DMS53 (cell line): ENCODE measurements around the gene SNRNP40.

Source experiments
- DNase-seq: peaks from one replicate; lab custom pipeline; 2025; lab: John Stamatoyannopoulos, UW

The SNRNP40 gene

GRCh38 chr1:31296486-31297276 lies at the start of gene SNRNP40, which contains the start of gene ZCCHC17:
Gene SNRNP40, minus strand, starts transcription at chr1:31296788. Its CDS starts 37 bp downstream, at chr1:31296751.
Gene ZCCHC17, plus strand, starts transcription at chr1:31297032. Its CDS starts 13,067 bp downstream, at chr1:31310099.
- peak; percentile 99 for DNase-seq

- DNase-seq: no peak
Observed at GRCh38 chr1:31345635-31346034, 49.0 kb upstream of the SNRNP40 start.

DNA sequence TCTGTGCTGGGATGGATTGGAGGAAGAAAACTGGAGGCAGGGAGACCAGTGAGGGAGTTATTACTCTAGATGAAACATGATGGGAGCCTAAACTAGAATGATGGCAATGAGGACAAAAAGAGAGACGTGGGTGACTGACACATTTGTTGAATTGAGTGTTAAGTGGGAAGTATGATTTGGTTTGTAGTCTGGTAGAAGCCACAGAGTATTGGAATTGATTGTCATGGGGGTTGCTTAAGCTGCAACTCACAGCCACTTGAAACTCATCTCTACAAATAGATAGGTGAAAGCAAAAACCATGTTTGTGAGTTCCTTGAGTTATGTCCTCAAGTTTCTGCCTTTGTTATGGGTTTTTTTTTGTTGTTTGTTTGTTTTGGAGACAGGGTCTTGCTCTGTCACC lies 47.9 kb upstream of the SNRNP40 start:
- no peak for DNase-seq

DNA sequence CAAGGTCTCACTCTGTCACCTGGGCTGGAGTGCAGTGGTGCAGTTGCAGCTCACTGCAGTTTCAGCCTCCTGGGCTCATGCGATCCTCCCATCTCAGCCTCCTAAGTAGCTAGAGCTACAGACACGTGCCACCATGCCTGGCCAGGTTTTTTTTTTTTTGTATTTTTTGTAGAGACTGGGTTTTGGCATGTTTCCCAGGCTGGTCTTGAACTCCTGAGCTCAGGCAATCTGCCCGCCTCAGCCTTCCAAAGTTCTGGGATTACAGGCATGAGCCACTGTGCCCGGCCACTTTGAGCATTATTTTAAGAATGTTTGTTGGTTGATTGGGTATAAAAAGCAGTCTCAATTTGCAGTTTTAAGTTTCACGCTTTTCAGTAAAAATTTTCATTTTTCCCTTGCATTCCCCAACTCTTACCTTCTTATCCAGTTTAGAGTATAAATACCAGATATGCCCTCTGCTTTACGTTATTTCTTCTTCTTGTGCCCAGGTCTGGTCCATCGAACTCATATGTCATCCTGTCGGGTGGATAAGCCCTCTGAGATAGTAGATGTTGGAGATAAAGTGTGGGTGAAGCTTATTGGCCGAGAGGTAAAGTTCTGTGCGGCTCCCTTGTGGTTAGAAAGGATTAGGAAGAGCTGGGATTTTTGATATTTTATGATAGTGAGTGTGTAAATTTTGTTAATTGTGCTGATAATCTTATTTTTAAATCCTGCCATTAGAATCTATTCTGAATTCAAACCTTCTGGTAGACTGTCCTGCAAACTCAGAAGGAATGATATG lies 40.3 kb upstream of the SNRNP40 start:
- no peak for DNase-seq

DNA sequence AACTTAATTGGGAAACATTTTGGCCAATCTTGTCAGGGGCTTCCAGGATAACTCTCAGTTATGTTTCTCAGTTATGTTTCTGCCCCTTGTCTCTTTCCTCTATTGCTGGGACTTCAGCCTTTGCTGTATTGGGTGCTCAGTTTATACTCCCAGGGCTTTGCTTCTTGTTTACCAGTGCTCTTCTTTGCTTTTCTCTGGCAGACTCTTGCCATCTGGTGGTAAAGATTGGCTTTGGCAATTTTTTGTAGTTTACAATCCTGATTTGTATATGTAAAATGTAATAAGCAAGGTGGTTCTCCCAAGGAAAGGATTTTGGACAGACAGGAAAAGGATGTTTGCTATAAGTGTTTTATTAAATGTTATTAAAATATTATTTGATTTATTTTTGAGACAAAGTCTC lies 38.4 kb upstream of the SNRNP40 start:
- DNase-seq: peak; percentile 77

GRCh38 chr1:31327381-31327780 lies 30.8 kb upstream of the SNRNP40 start:
- no peak for DNase-seq

GRCh38 chr1:31326461-31326860 lies 29.9 kb upstream of the SNRNP40 start:
- no peak for DNase-seq

GRCh38 chr1:31324992-31325391 lies 28.4 kb upstream of the SNRNP40 start:
- no peak for DNase-seq

DNA sequence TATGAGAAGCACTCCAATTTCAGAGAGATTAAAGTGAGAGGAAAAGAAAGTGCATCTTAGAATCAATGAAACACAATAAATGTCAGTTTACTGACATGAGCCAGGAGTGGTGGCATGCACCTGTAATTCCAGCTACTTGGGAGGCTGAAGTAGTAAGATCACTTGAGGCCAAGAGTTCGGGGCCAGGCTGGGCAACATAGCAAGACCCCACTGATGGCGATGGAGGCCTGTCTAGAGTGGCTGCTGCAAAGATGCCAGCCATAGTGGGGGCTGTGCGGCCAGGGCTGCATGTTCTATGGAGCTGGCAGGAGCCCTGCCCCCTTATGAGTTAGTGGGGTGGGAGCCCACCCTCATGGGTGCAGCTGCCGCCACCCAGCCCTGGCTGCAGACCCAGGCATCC lies 27.5 kb upstream of the SNRNP40 start:
- no peak for DNase-seq

DNA sequence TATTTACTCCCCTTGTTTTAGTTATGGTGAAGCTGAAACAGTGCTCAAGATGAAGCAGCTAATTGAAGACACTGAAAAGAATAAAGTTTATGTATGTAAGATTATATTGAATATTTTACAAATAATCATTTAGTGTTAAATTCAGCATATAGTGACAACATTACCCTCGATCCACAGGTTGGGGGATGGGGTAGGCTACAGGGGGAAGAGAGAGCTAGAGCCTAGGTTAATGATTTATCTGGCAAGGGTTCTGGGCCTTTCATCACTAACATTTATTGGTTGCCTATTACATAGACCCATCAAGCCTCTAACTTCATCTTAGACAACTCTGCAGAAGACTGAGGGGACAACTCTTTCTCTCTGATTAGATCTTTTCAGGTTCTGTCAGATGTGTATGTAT lies 21.6 kb upstream of the SNRNP40 start:
- DNase-seq: peak; percentile 32

DNA sequence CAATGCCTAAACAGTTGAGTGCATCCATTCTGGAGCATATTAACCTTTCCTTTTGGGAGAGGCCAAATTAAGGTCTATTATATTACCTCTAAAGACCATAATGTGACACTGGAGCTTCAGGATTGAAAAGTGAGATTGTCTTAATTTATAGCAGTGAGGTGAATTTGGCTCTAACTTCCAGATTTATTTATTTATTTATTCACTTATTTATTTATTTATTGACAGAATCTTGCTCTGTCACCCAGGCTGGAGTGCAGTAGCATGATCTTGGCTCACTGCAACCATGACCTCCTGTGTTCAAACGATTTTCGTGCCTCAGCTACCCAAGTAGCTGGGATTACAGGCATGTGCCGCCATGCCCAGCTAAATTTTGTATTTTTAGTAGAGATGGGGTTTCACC lies 19.3 kb upstream of the SNRNP40 start:
- no peak for DNase-seq

DNA sequence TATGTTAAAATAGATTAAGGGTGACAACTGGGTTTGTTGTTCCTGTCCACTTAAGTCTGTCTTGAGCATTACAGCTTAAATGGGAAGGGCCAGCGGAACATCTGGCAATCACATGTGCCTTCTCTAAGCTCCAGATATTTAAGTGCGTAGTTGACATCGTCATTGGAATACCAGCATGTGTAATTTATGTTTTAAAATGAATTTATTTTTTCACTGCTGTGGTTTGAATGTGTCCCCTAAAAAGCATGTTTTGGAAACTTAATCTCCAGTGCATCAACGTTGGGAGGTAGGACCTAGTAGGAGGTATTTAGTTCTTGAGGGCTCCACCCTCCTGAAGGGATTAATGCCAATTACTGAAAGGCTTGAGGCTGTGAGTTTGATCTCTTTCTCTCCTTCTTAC lies 13.6 kb upstream of the SNRNP40 start:
- DNase-seq: no peak

GRCh38 chr1:31308036-31308435 lies 11.4 kb upstream of the SNRNP40 start:
- DNase-seq: no peak

- no peak for DNase-seq
Observed at GRCh38 chr1:31306278-31306677, 9.7 kb upstream of the SNRNP40 start.

GRCh38 chr1:31302709-31303441 lies 6.3 kb upstream of the SNRNP40 start:
- DNase-seq: no peak

DNA sequence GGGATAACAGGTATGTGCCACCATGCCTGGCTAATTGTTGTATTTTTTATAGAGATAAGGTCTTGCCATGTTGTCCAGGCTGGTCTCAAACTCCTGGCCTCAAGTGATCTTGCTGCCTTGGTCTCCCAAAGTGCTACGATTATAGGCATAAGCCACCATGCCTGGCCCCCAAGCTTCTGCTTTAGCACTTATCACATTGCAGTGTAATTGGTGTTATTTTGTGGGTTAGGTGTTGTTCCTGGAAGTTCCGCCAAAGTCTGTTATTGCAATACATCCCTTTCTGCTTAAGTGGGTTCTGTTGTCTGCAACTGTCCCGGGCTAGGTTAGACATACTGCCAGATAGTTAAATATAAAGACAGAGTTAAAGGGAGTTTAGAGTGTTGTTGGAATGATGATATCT lies 3.6 kb upstream of the SNRNP40 start:
- DNase-seq: no peak

DNA sequence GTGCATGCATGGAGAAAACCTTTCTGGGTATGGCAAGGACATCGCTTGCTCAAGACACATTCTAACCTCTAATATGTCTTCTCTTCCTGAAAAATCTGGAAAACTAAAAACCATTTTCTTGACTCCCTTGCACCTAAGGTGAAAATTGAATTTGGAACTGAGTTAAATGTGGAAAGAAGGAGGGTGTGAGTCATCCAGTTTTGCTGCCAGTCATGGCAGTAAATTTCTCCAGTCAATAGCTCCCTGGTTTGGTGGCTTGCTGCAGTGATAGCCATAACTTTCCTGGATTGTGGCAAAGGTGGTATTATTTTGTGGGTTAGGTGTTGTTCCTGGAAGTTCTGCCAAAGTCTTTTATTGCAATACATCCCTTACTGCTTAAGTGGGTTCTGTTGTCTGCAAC lies 2.8 kb upstream of the SNRNP40 start:
- no peak for DNase-seq

- DNase-seq: peak; percentile 38
Observed at GRCh38 chr1:31297277-31298247, 974 bp upstream of the SNRNP40 start.

GRCh38 chr1:31295874-31296485 lies 608 bp downstream of the SNRNP40 start:
- DNase-seq: no peak

DNA sequence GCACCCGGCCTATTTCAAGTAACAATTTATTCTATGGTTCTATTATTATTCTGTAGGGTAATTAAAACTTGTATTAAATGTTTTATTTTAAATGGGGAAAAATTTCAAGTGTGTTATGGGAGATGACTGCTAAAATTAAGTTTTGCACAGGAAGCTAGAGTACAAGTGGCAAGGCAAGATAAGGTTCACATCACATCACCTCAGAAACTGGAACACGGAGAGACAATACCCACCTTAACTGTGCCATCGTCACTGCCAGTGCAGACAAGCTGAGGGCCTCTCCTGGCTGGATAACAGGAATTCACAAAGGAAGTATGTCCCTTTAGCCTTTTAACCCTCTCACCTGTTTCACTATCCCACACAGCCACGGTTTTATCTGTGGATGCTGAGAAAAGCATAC lies 7.6 kb downstream of the SNRNP40 start:
- DNase-seq: no peak

GRCh38 chr1:31287791-31288190 lies 8.8 kb downstream of the SNRNP40 start:
- peak; percentile 13 for DNase-seq
